Stimulated activated CD8-positive, alpha-beta memory T cell treated with anti-CD3 and anti-CD28 coated beads, Interleukin-7, amount 100 ng/mL, for 48 hours (primary cell): ENCODE results near the gene FUZ.

Source experiments
- DNase-seq, 2 donors: peaks; one replicate each; pipeline ENCODE4 v3.0.0-alpha.2; 2020; ENCODE audit warnings: low read depth in 1 of 2; ENCODE audit errors: extremely low read depth in 1 of 2

The FUZ gene

GRCh38 chr19:49807904-49808675 lies 5.0 kb downstream of the FUZ start:
- no peak for DNase-seq

GRCh38 chr19:49807058-49807903 lies 5.8 kb downstream of the FUZ start:
- no peak for DNase-seq

DNA sequence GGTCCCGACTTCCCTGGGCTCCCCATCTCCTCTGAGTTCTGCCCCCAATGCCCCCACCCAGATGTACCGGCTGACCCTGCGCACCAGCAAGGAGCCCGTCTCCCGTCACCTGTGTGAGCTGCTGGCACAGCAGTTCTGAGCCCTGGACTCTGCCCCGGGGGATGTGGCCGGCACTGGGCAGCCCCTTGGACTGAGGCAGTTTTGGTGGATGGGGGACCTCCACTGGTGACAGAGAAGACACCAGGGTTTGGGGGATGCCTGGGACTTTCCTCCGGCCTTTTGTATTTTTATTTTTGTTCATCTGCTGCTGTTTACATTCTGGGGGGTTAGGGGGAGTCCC lies 6.5 kb downstream of the FUZ start:
- no peak for DNase-seq

- DNase-seq, result no peak
These were observed 7.1 kb downstream of the FUZ start for GRCh38 chr19:49805822-49806619.

DNA sequence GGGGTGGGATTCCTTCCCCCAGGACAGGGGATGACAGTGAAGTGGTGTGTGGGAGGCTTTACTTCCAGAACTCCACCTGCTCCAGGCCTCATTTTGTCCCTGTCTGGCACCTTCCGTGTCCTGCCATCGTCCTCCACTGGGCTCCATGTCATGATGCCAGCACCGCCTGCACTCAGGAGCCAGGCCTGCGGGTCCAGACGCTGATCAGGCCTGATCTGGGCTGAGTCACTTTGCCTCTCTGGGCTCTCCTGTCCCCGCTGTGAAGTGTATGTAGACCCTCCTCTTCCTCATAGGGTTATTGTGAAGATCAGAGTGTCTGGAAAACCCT lies 9.6 kb downstream of the FUZ start:
- DNase-seq, result no peak

GRCh38 chr19:49802836-49803528 lies 10.1 kb downstream of the FUZ start:
- DNase-seq, result no peak

DNA sequence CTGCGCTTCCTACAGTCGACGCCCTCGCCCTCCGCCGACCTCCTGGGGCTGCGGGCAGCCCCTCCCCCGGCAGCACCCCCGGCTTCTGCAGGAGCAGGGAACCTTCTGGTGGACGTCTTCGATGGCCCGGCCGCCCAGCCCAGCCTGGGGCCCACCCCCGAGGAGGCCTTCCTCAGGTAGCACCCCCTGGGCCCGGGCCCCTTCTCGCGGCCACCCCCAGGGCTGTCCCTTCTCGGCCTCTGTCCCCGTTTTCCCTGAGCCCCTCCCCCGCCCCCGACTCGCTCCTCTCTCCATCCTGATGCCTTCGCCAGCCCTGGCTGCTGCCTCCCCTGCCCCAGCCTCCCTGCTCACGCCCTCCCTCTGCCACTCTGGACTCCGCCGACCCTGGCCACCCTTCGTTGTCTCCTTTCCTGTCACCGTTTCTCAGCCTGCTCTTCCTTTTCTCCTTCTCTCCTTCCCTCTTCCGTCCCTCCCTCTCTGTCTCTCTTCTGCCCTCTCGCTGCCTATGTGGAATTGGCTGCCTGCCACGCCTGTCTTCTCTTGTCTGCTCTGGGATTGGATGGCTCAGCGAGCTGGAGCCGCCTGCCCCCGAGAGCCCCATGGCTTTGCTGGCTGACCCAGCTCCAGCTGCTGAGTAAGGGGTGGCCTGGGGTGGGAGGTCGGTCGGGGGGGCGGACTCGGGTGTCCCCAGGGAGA lies 11.0 kb downstream of the FUZ start:
- no peak for DNase-seq

- no peak for DNase-seq
These were observed 11.6 kb downstream of the FUZ start for GRCh38 chr19:49801401-49801888.

DNA sequence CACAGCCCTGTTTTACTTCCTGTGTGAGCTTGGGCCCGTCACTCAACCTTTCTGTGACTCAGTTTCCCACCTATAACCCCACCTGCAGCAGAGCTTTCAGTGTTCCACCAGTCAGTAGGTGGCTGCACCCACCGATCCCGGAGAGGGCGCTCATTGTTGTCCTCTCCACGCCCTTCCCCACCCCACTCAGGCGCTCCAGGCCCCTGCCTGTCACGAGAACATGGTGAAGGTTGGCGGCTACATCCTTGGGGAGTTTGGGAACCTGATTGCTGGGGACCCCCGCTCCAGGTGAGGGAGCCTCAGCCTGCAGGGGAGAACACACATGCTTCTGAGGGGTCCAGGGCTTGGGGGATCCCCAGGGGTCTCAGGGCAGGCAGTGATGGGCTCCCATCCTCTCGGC lies 12.3 kb downstream of the FUZ start:
- DNase-seq, result no peak

- no peak for DNase-seq
These were observed 13.2 kb downstream of the FUZ start for GRCh38 chr19:49799798-49800376.

- DNase-seq, result no peak
These were observed 13.8 kb downstream of the FUZ start for GRCh38 chr19:49799271-49799797.

DNA sequence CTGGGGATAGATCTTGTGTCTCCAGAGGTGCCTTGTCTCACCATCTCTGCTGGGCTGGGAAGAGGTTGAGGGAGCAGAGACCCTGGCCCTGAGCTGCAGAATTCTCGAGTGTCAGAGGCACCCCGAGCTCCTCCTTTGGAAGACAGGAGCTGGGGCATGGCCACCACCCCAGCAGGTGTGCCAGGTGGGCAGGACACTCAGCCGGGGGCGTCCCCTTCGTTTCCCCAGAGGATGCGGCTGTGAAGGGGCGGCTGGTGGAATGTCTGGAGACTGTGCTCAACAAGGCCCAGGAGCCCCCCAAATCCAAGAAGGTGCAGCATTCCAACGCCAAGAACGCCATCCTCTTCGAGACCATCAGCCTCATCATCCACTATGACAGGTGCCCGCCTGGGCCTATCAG lies 14.5 kb downstream of the FUZ start:
- no peak for DNase-seq

GRCh38 chr19:49795615-49796014 lies 17.5 kb downstream of the FUZ start:
- no peak for DNase-seq

DNA sequence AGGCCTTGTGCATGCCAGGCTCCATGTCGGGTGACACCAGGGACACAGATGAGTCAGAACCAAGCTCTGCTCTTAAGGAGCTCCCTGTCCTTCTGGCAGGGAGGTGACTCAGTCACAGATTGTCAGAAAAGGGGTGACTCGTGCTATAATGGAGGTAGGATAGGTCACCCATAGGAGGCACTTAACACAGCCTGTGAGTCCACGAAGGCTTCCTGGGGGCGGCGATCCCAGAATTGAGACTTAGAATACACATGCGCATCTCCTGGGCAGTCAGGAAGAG lies 19.6 kb downstream of the FUZ start:
- peak in 1 of 2 donors; percentile 41 for DNase-seq

- DNase-seq, result no peak
These were observed 20.1 kb downstream of the FUZ start for GRCh38 chr19:49792829-49793560.

DNA sequence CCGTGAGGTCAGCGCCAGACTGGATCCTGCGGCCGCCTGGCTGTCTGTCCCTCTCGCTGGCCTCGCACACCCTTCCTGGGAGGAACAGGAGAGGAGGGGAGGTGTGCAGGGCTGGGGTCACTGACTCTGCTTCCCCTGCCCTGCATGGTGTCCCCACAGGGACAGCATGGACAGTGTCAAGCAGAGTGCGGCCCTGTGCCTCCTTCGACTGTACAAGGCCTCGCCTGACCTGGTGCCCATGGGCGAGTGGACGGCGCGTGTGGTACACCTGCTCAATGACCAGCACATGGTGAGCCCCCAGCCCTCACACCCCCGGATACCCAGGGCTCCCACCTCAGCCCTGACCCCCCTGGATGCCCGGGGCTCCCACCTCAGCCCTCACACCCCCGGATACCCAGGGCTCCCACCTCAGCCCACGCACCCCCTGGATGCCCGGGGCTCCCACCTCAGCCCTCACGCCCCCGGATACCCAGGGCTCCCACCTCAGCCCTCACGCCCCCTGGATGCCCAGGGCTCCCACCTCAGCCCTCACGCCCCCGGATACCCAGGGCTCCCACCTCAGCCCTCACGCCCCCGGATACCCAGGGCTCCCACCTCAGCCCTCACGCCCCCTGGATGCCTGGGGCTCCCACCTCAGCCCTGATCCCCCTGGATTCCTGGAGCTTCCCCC lies 21.2 kb downstream of the FUZ start:
- no peak for DNase-seq

GRCh38 chr19:49790866-49791265 lies 22.2 kb downstream of the FUZ start:
- no peak for DNase-seq

- no peak for DNase-seq
These were observed 24.2 kb downstream of the FUZ start for GRCh38 chr19:49788857-49789256.

DNA sequence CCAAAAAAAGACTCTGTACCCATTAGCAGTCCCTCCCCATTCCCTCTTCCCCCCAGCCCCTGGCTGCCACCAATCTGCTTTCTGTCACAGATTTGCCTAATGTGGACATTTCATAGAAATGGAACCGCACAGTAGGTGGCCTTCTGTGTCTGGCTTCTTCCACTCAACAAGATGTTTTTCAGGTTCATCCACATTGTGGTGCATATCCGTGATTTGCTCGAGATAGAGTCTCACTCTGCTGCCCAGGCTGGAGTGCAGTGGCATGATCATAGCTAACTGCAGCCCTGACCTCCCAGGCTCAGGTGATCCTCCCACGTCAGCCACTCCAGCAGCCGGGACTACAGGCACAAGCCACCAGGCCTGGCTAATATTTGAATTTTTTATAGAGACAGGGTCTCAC lies 25.3 kb downstream of the FUZ start:
- DNase-seq, result no peak
